Fibroblast of skin of abdomen (primary cell): ENCODE measurements around the gene MED29. TPM values are rescaled to one million over a fixed set of nuclear protein-coding genes. Genes with fewer than 3 reads are reported as not detected.

Experiments
- DNase-seq: peaks from one replicate; pipeline ENCODE4 v3.0.0-alpha.2; 2013
- polyA plus RNA-seq, 2 experiments: library from polyadenylated mRNA; unstranded; fragments of 120-200 nt; gene quantifications; one replicate each; pipeline ENCODE4 v1.2.1, GENCODE V29; 2013; ENCODE audit not compliant: insufficient read length in 2 of 2

The MED29 gene
- polyA plus RNA-seq (2013, experiment 1 of 2; ENCODE audit: insufficient read length) = 26.0 TPM
- 28.2 TPM for polyA plus RNA-seq (2013, experiment 2 of 2; ENCODE audit: insufficient read length)

GRCh38 chr19:39390751-39391437 is at the start of gene MED29, which contains the start of gene PAF1:
MED29 (plus strand) TSS chr19:39391378; CDS start chr19:39391423, 45 bp downstream.
PAF1 (minus strand) TSS chr19:39391106; CDS start chr19:39390864, 242 bp downstream.
- DNase-seq = peak; percentile 100

GRCh38 chr19:39341719-39342604 is 49.2 kb upstream of the MED29 start, which contains the start of gene SAMD4B:
SAMD4B (plus strand) TSS chr19:39342421; CDS start chr19:39356894, 14,473 bp downstream.
- peak; percentile 99 for DNase-seq

- no peak for DNase-seq
These were observed 48.4 kb upstream of the MED29 start for GRCh38 chr19:39342647-39343305.

- DNase-seq = no peak
These were observed 45.2 kb upstream of the MED29 start for GRCh38 chr19:39345956-39346355.

- DNase-seq = peak; percentile 28
These were observed 43.6 kb upstream of the MED29 start for GRCh38 chr19:39347332-39348164.

- DNase-seq = no peak
These were observed 41.9 kb upstream of the MED29 start for GRCh38 chr19:39349326-39349725.

GRCh38 chr19:39350156-39350555 is 41.0 kb upstream of the MED29 start:
- DNase-seq = no peak

- no peak for DNase-seq
These were observed 39.6 kb upstream of the MED29 start for GRCh38 chr19:39351537-39352064.

- peak; percentile 35 for DNase-seq
These were observed 38.6 kb upstream of the MED29 start for GRCh38 chr19:39352381-39353255.

- no peak for DNase-seq
These were observed 35.9 kb upstream of the MED29 start for GRCh38 chr19:39355253-39355652.

- no peak for DNase-seq
These were observed 35.1 kb upstream of the MED29 start for GRCh38 chr19:39356073-39356472.

GRCh38 chr19:39356647-39357046 is 34.5 kb upstream of the MED29 start:
- DNase-seq = no peak

GRCh38 chr19:39359026-39359425 is 32.2 kb upstream of the MED29 start:
- no peak for DNase-seq

GRCh38 chr19:39360599-39360998 is 30.6 kb upstream of the MED29 start:
- no peak for DNase-seq

- peak; percentile 67 for DNase-seq
These were observed 28.2 kb upstream of the MED29 start for GRCh38 chr19:39362682-39363657.

GRCh38 chr19:39363901-39364457 is 27.2 kb upstream of the MED29 start:
- peak; percentile 62 for DNase-seq

GRCh38 chr19:39365531-39365930 is 25.6 kb upstream of the MED29 start:
- DNase-seq = no peak

- no peak for DNase-seq
These were observed 22.0 kb upstream of the MED29 start for GRCh38 chr19:39369200-39369599.

GRCh38 chr19:39370735-39371134 is 20.4 kb upstream of the MED29 start:
- DNase-seq = no peak
